Measurements from ENCODE around the gene RNF144B. TPM values are rescaled to one million over a fixed set of nuclear protein-coding genes. Genes with fewer than 3 reads are reported as not detected.

RNF144B gene
- total RNA-seq, 6 experiments from 2014 or later: 0.83 to 4.8 (median 1.2) TPM

DNA sequence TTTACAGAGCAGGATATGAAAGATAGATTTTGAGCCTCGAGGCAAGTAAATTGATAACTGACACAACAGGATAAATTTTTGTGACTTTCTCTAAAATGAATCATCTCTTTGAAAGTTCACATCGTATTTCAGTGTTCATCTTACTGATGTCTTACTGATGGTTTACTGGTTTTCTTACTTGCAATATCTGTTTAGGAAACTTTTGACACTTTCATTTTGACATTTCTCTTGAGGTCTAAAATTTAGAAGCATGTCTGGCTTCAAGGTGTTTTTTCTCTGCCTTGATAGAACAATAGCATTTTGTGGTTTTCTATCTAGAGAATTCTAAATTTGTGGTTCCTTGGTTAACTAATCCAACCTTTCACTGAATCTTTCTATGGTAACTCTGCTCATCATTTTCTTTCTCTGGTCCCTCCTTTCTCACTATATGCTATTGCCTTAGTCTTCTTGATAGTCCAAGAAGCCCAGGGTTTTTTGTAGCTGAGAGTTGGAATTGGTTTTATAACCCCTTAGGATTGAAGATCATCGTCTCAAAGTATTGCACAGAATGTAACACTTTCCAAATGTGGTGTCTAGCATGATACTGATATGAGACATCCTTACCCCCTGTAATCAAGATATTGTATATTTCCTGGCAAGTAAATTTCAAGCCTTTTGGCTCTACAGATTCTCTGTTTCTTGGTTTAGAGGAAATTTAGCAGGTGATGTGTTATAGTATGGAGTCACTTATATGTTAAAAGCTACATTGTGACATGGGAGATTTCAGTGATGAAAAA lies 98.7 kb downstream of the RNF144B start:
- Mint-ChIP-seq H3K4me3 (no peak overlapping the region), H3K36me3 (ENCODE audit: low read depth) (no peaks in the 10 kb centered on the region), H3K27ac (no peak overlapping the region), H3K9me3 (no peaks in the 10 kb centered on the region), H3K4me1 (ENCODE audit: low read depth) (peaks cover 13% of the 10 kb centered on the region), H3K27me3 (ENCODE audit: insufficient read depth) (peaks cover 7% of the 10 kb centered on the region)
- TF ChIP-seq, protein P1, sequence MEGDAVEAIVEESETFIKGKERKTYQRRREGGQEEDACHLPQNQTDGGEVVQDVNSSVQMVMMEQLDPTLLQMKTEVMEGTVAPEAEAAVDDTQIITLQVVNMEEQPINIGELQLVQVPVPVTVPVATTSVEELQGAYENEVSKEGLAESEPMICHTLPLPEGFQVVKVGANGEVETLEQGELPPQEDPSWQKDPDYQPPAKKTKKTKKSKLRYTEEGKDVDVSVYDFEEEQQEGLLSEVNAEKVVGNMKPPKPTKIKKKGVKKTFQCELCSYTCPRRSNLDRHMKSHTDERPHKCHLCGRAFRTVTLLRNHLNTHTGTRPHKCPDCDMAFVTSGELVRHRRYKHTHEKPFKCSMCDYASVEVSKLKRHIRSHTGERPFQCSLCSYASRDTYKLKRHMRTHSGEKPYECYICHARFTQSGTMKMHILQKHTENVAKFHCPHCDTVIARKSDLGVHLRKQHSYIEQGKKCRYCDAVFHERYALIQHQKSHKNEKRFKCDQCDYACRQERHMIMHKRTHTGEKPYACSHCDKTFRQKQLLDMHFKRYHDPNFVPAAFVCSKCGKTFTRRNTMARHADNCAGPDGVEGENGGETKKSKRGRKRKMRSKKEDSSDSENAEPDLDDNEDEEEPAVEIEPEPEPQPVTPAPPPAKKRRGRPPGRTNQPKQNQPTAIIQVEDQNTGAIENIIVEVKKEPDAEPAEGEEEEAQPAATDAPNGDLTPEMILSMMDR (IDR thresholded peaks at IDR 0.05): no peak
- DNase-seq: no peak

DNA sequence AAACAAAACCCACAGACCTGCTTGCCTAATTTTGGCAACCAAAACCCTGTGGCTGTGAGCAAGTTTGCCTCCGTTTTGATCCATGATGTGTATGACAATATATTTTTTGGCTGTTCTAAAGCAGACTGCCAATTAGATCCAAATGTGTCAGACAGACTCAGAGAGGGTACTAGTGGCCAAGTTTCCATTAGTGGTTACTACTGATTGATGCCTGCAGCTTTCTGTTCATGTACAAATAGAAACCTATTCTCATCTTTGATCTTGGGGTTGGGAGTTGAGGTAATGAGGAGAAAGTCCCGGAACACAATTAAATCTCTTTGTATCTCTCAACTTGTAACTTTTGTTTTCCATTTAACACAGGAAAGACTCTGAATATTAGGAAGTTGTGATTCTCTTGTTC lies 100.9 kb downstream of the RNF144B start:
- Mint-ChIP-seq H3K4me1 (ENCODE audit: low read depth) (peaks cover 13% of the 10 kb centered on the region), H3K27me3 (ENCODE audit: insufficient read depth) (peaks cover 5% of the 10 kb centered on the region), H3K27ac (no peak overlapping the region), H3K9me3 (no peaks in the 10 kb centered on the region), H3K36me3 (ENCODE audit: low read depth) (no peaks in the 10 kb centered on the region), H3K4me3 (no peak overlapping the region)
- no peak for DNase-seq
- TF ChIP-seq, protein P1 (IDR thresholded peaks at IDR 0.05): no peak

DNA sequence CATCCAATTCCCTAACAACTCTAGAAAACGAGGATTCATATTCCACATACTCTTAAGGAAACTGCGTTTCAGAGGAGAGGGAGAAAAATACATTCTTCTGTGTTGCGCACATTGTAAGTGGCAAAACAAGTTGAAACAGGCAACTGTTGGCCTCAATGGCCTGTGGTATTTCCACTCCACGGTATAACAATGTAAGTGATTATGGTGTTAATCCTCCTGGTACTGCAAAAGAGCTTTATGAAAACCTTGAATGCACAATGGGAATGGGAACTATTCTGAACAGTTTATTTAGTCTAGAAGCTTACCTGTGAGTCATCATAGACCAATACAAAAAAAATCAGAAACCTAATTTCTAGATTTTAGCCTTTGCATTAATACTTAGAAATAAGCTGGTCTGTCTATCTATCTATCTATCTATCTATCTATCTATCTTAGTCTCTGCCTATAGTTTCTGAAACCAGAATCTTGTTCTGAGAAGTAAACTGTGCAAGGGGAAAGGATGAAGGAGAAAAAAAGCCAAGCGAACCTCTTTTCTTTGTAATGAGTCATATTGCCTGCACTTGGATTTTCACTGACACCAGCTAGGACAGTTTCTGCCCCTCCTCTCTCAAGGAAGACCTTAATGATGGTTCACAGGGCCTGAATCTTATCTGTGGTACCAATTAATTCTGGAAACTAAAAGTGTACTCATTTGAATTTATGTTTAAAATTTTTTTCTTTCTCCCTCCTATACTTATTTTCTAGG lies 101.5 kb downstream of the RNF144B start:
- H3K27ac Mint-ChIP-seq: no peak overlapping the region
- H3K4me1 Mint-ChIP-seq (ENCODE audit: low read depth): peaks cover 13% of the 10 kb centered on the region

DNA sequence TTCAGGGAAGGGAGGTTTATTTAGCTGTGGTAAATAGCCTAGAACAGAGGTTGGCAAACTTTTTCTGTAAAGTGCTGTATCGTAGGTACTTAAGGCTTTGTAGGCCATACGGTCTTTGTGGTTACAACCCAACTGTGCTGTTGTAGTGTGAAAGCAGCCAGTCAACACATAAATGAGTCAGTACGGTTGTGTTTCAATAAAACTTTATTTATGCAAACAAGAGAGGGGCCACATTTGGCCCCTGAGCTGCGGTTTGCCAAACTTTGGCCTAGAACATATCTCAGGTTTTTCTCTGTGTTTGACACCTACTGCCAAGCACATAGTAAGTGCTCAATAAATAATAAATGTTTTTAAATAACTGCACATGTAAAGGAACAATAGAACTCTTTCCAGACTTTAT lies 102.2 kb downstream of the RNF144B start:
- TF ChIP-seq, protein P1 (IDR thresholded peaks at IDR 0.05): no peak
- Mint-ChIP-seq H3K36me3 (ENCODE audit: low read depth) (no peaks in the 10 kb centered on the region), H3K27me3 (ENCODE audit: insufficient read depth) (peaks cover 7% of the 10 kb centered on the region), H3K4me1 (ENCODE audit: low read depth) (peaks cover 13% of the 10 kb centered on the region), H3K9me3 (no peaks in the 10 kb centered on the region), H3K4me3 (no peak overlapping the region), H3K27ac (no peak overlapping the region)
- DNase-seq: no peak

More for the DNA sequence above, 101.5 kb downstream of the RNF144B start:
- no peak for DNase-seq
- TF ChIP-seq, protein P1 (IDR thresholded peaks at IDR 0.05): no peak
- no peaks in the 10 kb centered on the region for H3K36me3 Mint-ChIP-seq (ENCODE audit: low read depth)
- no peak overlapping the region for H3K4me3 Mint-ChIP-seq
- H3K27me3 Mint-ChIP-seq (ENCODE audit: insufficient read depth): peaks cover 7% of the 10 kb centered on the region
- H3K9me3 Mint-ChIP-seq: no peaks in the 10 kb centered on the region

DNA sequence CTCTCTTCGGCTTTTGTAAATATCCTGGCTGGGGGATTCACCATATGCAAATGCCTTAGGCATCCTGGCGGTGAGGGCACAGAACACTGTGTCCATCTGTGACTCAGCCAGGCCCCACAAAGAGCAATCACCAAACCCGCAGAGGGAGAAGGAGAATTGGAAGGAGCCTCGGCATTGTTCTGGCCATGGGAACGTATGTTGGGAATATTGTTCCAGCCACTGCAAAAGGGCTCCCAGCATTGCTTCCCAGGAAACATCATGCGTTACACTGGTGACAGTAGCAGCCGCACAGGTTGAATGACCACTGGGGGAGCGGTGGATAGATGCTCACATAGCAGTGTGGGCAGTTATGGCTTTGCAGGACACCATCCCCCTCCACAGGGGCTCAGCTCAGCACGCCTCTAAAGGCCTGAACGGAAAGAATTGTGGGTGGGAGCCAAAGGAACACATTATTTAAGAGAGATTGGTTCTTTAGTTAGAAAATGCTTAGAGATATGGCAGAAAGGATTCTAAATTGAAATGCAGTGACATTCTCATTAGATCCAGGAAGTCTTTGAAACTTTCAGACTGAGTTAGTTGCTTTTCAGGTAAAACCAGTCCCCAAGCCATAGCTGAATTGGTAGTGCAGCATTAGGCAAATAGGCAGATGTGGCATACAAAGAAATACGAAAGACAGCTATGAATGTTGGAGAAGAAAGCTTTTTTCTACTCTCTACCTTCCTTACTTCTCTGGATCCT lies 104.3 kb downstream of the RNF144B start:
- Mint-ChIP-seq H3K27me3 (ENCODE audit: insufficient read depth) (peaks cover 10% of the 10 kb centered on the region), H3K36me3 (ENCODE audit: low read depth) (no peaks in the 10 kb centered on the region), H3K27ac (no peak overlapping the region), H3K4me1 (ENCODE audit: low read depth) (peaks cover 13% of the 10 kb centered on the region), H3K4me3 (no peak overlapping the region), H3K9me3 (no peaks in the 10 kb centered on the region)
- no peak for DNase-seq
- TF ChIP-seq, protein P1 (IDR thresholded peaks at IDR 0.05): no peak

All from HFFc6 (cell line).